Adrenal gland (tissue), 12 donors: ENCODE measurements around the gene PRR7. TPM values are rescaled to one million over a fixed set of nuclear protein-coding genes. Genes with fewer than 3 reads are reported as not detected.
A peak's percentile ranks its signal among the peaks of the same experiment; 100 is the strongest.

Experiments
- DNase-seq, 7 donors: peaks; one replicate each; pipeline ENCODE4 v3.0.0-alpha.2; 2019 to 2020
- H3K27ac ChIP-seq, 5 donors: fragments of 200-600 bp; sonication (generic) in 4 of 5; 1 replicate in 3 of 5; 2 replicates in 2 of 5; pipeline versions ENCODE4 v1.5.1 to v1.8.0; 2016 to 2020; ENCODE audit warnings: mild to moderate bottlenecking in 1 of 5
- H3K27me3 ChIP-seq: fragments of 200-600 bp; 2 replicates; pipeline ENCODE4 v1.8.0; 2021
- H3K36me3 ChIP-seq, 2 donors: fragments of 200-600 bp; replicated peaks in 1 of 2; 1 replicate in 1 of 2; 2 replicates in 1 of 2; pipeline versions ENCODE4 v1.5.1 to v1.8.0; 2018 to 2022
- H3K4me1 ChIP-seq, 2 donors: fragments of 200-600 bp; replicated peaks in 1 of 2; 1 replicate in 1 of 2; 2 replicates in 1 of 2; pipeline versions ENCODE4 v1.5.1 to v1.8.0; 2018 to 2021
- H3K4me3 ChIP-seq, 4 donors: fragments of 200-600 bp; sonication (generic) in 3 of 4; one replicate each; pipeline ENCODE4 v1.5.1; 2016 to 2018
- H3K9me3 ChIP-seq, 3 donors: fragments of 200-600 bp; sonication (generic) in 1 of 3; replicated peaks in 1 of 3; 1 replicate in 2 of 3; 2 replicates in 1 of 3; pipeline versions ENCODE4 v1.5.1 to v1.8.0; 2016 to 2021
- POLR2A ChIP-seq, 2 donors: fragments of 450-650 bp; IDR thresholded peaks; one replicate each; pipeline ENCODE4 v1.6.1; 2017; ENCODE audit warnings: antibody characterized with exemption in 2 of 2, mild to moderate bottlenecking in 2 of 2, moderate library complexity in 1 of 2
- WGBS, 4 donors: extraction: QIAGEN DNeasy Blood & Tissue Kit in 2 of 4; methylation state at CpG; one replicate each; pipeline versions ENCODE4 v1.1.5 to v1.1.7; 2013 to 2017; 5-methylcytosine and 5-hydroxymethylcytosine counted together
- intact Hi-C, 2 donors: fragments of 100-400 bp; cut with DNase I; formaldehyde crosslinking; loops; one replicate each; pipeline versions ENCODE4 v1.14.1 to v1.15.0; 2022 to 2023
- polyA plus RNA-seq, 3 donors: library from polyadenylated mRNA; stranded (reverse); fragments of 200-250 nt in 2 of 3; fragments of 350-450 nt in 1 of 3; fragmentation: Illumina TruSeq in 1 of 3; extraction: RNeasy Lipid Tissue Mini Kit (QIAGEN cat#74804) in 1 of 3; gene quantifications; one replicate each; pipeline ENCODE4 v1.2.3, GENCODE V29; 2013 to 2014
- total RNA-seq, 9 donors: library from RNA; depleted of rRNA in 4 of 9; stranded (reverse); fragments of >200 nt in 4 of 9; fragments of 120-200 nt in 1 of 9; fragmentation: NEBNext Ultra II Directional in 1 of 9; extraction: Animal tissue kit (Norgen Biotek cat#: 25700) in 1 of 9; gene quantifications; one replicate each; pipeline versions ENCODE4 v1.1.0 to v1.2.4, GENCODE V29; 2013 to 2023
- TF ChIP-seq, protein P1 (sequence below), 6 experiments: fragments of 450-650 bp in 4 of 6; fragments of 200-600 bp in 2 of 6; sonication (generic) in 1 of 6; IDR thresholded peaks; 1 replicate in 5 of 6; 2 replicates in 1 of 6; pipeline versions ENCODE4 v1.5.1 to v1.8.0; 2016 to 2021; ENCODE audit warnings: antibody characterized with exemption in 6 of 6, mild to moderate bottlenecking in 2 of 6, moderate library complexity in 1 of 6
- donor health status: healthy with polysubstance abuse.
- donor health status: Bipolar disorder and iron deficiency.
- donor health status: DM: yes; HTN: yes; CAD: no.
- donor health status: DM: no; HTN: no; CAD: no.
- donor health status: DM: no; HTN: no; CAD: no.
- donor health status: DM: yes; HTN: yes; CAD: no.

The PRR7 gene
- total and polyA plus RNA-seq, 12 donors = 0.55 to 13.5 (median 6.1) TPM; not detected in 1

GRCh38 chr5:177474846-177475562, 28.4 kb downstream of the PRR7 start:
- Histone ChIP-seq H3K27ac (no peak overlapping the region), H3K4me1 (peaks cover 7 to 27% of the 10 kb centered on the region in 2 donors)
- TF ChIP-seq POLR2A (IDR thresholded peaks at IDR 0.05) = no peak
- TF ChIP-seq, protein P1, sequence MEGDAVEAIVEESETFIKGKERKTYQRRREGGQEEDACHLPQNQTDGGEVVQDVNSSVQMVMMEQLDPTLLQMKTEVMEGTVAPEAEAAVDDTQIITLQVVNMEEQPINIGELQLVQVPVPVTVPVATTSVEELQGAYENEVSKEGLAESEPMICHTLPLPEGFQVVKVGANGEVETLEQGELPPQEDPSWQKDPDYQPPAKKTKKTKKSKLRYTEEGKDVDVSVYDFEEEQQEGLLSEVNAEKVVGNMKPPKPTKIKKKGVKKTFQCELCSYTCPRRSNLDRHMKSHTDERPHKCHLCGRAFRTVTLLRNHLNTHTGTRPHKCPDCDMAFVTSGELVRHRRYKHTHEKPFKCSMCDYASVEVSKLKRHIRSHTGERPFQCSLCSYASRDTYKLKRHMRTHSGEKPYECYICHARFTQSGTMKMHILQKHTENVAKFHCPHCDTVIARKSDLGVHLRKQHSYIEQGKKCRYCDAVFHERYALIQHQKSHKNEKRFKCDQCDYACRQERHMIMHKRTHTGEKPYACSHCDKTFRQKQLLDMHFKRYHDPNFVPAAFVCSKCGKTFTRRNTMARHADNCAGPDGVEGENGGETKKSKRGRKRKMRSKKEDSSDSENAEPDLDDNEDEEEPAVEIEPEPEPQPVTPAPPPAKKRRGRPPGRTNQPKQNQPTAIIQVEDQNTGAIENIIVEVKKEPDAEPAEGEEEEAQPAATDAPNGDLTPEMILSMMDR (IDR thresholded peaks at IDR 0.05) = no peak

DNA sequence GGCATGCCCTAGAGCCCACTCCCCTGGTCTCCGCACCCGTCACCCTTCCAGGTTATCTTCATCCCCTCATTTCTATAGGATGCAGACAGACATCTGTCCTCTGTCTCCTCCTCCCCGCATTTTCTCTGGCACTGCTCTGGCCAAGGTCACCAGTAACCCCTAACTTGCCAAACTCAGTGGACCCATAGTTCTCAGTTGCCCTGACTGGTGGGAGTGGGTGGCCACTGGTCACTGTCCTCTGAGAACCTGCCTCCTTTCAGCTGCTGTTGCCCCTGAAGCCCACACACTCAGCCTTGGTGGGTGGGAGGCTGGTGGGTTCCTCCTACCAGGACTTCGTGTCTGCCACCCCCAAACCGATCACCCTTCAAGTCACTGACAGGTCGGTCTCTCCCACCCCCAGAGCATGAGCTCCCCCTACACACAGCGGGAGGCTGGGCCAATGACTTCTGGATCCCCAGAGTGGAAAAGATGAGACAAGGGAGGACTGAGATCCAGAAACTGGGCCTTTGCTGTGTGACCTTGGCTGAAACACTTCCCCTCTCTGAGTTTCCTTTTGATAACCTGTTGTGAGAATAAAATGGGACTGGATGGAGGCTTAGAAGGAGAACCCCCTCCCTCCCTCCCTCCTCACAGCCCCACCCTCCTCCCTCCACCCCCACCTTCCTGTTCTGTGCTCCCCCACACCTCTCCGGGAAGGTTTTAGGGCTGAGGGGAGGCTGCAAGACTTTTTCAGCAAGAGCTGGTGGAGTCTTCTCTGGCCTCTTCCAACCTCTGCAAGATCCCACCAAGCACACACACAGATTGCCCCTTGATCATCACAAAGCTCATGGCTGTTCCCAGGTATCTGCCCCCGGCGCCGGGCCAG, 29.2 kb downstream of the PRR7 start:
- 55 to 69% (median 62%) methylated on average over 9 to 11 of the region's 11 CpGs for WGBS, 4 donors
- peaks cover 10% of the 10 kb centered on the region for H3K27me3 ChIP-seq
- peaks cover 7 to 29% of the 10 kb centered on the region in 2 donors for H3K4me1 ChIP-seq
- intact Hi-C loops = no loop called here
- no peaks in the 10 kb centered on the region for H3K36me3 ChIP-seq
- H3K9me3 ChIP-seq = no peaks in the 10 kb centered on the region
- H3K4me3 ChIP-seq = no peak overlapping the region
- no peak for TF ChIP-seq POLR2A (IDR thresholded peaks at IDR 0.05)
- TF ChIP-seq, protein P1 (IDR thresholded peaks at IDR 0.05) = no peak
- H3K27ac ChIP-seq = no peak overlapping the region
- DNase-seq = no peak

More at GRCh38 chr5:177474846-177475562, 28.4 kb downstream of the PRR7 start:
- H3K27me3 ChIP-seq = peaks cover 10% of the 10 kb centered on the region
- DNase-seq = no peak
- H3K36me3 ChIP-seq = no peaks in the 10 kb centered on the region
- H3K4me3 ChIP-seq = no peak overlapping the region
- intact Hi-C loops = no loop called here
- no peaks in the 10 kb centered on the region for H3K9me3 ChIP-seq
- 48 to 64% (median 53%) methylated on average over 3 to 4 of the region's 4 CpGs for WGBS, 4 donors

DNA sequence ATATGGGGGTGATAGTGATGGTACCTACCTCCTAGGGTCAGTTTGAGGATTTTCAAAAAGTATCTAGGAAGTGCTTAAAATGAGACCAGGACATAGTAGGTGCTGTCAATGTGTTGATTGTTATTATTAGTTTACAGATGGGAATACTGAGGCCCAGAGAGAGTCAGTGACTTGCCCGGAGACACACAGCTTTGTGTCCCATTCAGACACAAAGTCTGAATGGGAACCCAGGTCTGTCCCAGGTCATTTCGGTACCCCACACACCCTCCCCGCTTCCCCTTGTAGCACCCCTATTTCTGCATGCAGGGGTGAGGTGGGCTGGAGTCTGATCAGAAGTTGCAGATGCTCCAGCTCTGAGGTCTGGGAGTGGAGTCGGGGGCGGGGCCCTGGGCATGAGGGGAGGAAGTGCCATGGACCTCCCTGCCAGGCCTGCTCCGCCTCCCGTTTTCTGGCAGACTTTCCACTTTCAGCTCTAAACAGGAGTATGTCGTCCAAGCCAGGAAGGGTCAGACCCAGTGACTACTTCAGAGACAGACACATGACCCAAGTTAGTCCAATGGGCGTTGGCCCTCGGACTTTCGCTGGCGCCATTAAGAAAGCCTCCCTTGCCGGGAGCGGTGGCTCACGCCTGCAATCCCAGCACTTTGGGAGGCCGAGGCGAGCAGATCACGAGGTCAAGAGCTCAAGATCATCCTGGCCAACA, 30.1 kb downstream of the PRR7 start:
- Histone ChIP-seq H3K4me3 (no peak overlapping the region), H3K36me3 (no peaks in the 10 kb centered on the region), H3K9me3 (no peaks in the 10 kb centered on the region), H3K27me3 (peaks cover 10% of the 10 kb centered on the region), H3K4me1 (peaks cover 7 to 28% of the 10 kb centered on the region in 2 donors), H3K27ac (no peak overlapping the region)
- peak in 4 of 7 donors; percentile 36 to 75 (median 52) for DNase-seq
- 74 to 86% (median 85%) methylated on average over 16 to 18 of the region's 18 CpGs for whole genome bisulfite sequencing, 4 donors
- TF ChIP-seq POLR2A (IDR thresholded peaks at IDR 0.05) = no peak
- TF ChIP-seq, protein P1 (IDR thresholded peaks at IDR 0.05) = no peak
- intact Hi-C loops = no loop called here
